GM19240 (cell line): ENCODE results near the gene CD68.

Experiments
- DNase-seq: peaks from one replicate; pipeline ENCODE4 v3.0.0; 2011; ENCODE audit warnings: low spot score; ENCODE audit not compliant: insufficient read length

Gene CD68

DNA sequence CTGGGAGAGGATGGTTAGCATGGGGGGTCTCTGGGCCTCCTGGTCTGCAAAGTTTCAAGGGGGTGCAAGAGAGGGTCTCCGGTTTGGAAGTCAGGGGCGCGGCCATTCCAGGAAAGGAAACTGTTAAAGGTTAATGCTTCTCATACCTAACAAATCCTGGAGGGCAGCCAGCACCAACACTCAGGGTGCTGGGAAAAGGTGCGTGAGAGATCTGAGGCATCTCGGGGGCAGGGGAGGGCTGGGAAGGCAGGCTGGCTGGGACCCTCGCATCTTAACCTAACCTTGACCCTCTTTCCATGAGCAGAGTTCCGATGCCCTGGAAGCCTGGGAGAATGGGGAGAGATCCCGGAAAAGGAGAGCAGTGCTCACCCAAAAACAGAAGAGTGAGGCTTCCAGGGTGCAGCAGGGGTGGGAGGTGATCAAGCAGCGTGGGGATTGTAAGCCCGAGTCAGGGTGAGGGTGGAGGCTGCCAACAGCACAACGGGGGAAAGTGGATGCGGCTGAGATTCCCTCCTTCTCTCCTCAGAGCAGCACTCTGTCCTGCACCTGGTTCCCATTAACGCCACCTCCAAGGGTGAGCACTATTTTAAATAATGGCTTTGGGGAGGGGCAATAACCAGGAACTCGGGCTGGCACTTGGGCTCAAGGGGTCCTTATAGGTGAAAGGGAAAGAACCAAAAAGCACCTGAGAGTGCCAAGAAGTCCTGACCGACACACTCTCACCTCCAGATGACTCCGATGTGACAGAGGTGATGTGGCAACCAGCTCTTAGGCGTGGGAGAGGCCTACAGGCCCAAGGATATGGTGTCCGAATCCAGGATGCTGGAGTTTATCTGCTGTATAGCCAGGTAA is 19.9 kb upstream of the CD68 start:
- no peak for DNase-seq

- DNase-seq: no peak
Measured at GRCh38 chr17:7560172-7561027, 19.0 kb upstream of the CD68 start.

DNA sequence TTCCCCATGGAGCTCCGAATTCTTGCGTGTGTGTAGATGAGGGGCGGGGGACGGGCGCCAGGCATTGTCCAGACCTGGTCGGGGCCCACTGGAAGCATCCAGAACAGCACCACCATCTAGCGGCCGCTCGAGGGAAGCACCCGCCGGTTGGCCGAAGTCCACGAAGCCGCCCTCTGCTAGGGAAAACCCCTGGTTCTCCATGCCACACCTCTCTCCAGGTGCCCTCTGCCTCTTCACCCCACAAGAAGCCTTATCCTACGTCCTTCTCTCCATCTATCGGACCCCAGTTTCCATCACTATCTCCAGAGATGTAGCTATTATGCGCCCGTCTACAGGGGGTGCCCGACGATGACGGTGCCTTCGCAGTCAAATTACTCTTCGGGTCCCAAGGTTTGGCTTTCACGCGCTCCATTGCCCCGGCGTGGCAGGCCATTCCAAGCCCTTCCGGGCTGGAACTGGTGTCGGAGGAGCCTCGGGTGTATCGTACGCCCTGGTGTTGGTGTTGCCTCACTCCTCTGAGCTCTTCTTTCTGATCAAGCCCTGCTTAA is 18.3 kb upstream of the CD68 start:
- peak; percentile 90 for DNase-seq

GRCh38 chr17:7561589-7562207 is 17.7 kb upstream of the CD68 start, which contains the start of gene SENP3:
TSS of gene SENP3 (plus strand) at chr17:7561919. CDS start at chr17:7563077, 1,158 bp downstream.
- DNase-seq: peak; percentile 88

DNA sequence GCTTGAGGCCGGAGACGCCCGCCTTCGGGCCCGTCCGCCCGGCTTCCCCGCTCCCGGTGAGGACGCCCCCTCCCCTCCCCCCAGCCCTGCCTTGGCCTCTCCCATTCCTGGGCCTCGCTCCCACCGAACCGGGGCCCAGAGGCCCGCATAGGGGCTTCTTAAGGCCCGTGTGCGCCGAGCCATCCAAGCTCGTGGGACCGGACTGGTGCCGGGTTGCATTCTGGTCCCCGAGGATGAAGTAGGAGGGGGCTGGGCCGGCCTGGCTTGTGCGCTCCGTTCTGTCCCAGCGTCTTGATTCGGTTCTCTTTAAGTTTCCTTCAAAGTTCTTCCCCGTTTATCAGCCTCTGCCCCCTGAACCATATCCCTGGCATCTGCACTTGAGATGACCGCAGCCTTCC is 17.2 kb upstream of the CD68 start:
- DNase-seq: no peak

GRCh38 chr17:7563115-7563869 is 16.1 kb upstream of the CD68 start:
- DNase-seq: no peak

DNA sequence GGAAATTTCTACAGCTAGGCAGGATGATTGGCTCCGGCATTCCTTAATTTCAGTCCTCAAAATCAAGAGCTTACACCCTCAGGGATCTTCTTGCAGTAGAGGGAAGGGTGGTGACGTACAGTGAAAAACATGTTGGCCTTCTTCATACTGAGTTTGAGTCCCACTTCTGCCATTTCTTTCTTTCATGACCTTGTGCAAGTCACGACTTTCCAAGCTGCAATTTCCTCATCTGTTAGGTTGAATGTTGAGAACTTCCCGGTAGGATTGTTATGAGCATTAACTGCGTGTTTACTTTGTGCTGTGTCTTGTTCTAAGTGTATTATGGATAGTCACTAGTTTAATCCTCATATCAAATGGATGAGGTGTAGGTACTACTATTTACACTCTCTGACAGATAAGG is 9.9 kb upstream of the CD68 start:
- DNase-seq: no peak

GRCh38 chr17:7570351-7570750 is 9.1 kb upstream of the CD68 start:
- no peak for DNase-seq

DNA sequence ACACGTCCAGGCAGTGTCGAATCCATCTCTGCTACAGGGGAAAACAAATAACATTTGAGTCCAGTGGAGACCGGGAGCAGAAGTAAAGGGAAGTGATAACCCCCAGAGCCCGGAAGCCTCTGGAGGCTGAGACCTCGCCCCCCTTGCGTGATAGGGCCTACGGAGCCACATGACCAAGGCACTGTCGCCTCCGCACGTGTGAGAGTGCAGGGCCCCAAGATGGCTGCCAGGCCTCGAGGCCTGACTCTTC is 7.2 kb upstream of the CD68 start:
- DNase-seq: no peak

DNA sequence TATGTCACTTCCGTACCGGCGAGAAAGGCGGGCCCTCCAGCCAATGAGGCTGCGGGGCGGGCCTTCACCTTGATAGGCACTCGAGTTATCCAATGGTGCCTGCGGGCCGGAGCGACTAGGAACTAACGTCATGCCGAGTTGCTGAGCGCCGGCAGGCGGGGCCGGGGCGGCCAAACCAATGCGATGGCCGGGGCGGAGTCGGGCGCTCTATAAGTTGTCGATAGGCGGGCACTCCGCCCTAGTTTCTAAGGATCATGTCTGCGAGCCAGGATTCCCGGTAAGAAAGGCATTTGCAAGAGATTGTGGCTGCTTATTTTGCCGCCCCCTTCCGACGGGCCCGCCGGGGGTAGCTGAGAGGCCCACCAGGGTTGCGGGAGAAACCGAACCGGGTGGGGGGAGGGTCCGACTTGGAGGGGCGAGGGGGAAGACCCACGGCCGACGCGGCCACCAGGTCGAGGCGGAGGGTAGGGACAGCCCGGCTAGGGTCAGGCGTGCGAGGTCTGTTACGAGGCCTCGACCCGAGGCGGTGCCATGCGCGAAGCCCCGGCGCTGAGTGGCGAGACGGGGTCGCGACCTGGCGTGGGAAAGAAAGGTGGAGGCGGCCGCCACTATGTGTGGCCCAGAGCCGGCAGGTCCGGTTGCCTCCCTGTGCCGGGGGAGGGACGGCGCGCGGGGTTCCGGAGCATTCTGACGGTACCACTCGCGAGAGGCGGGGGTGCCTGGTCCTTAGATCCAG is 6.7 kb upstream of the CD68 start:
- DNase-seq: peak; percentile 98

- peak; percentile 65 for DNase-seq
Measured at GRCh38 chr17:7573324-7574080, 5.9 kb upstream of the CD68 start.

DNA sequence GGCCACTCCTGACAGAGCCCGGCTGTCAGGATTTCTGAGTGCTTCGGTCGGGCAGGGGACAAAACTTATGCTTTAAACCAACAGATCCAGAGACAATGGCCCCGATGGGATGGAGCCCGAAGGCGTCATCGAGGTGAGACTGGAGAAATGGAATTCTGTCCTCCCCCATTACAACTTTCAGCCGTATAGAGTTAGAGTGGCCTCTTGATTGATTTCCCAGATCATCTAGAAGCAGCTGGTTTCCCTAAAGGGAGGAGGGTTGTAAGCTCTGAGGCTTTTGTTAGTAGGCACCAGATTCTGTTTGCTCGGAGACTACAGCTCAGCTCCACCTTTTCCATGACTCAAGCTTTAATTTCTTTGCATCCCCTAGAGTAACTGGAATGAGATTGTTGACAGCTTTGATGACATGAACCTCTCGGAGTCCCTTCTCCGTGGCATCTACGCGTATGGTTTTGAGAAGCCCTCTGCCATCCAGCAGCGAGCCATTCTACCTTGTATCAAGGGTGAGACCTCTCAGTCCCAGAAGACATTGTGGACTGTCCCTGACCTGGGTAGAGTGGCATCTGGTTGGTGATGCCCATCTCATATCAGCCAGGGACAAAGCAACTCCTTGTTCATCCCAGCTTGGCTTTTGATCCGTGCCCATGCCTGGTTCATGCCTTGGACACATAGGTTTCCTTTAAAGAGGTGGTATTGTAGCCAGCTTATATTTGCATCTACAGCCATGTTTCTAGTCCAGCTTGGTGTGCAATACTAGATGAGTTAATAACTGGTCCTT is 5.1 kb upstream of the CD68 start:
- no peak for DNase-seq

GRCh38 chr17:7575481-7575883 is 4.0 kb upstream of the CD68 start:
- no peak for DNase-seq

DNA sequence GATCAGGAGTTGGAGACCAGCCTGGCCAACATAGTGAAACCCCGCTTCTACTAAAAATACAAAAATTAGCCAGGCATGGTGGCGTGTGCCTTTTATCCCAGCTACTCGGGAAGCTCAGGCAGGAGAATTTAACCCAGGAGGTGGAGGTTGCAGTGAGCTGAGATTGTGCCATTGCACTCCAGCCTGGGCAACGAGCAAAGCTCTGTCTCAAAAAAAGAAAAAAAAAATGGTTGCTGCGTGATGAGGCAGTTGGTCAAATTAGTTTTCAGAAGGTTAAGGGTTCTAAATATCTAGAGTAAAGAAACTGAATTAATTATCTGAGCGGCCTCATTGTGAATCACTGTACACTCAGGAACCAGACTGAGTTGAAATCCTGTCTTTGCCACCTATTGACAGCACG is 3.5 kb upstream of the CD68 start:
- DNase-seq: no peak

DNA sequence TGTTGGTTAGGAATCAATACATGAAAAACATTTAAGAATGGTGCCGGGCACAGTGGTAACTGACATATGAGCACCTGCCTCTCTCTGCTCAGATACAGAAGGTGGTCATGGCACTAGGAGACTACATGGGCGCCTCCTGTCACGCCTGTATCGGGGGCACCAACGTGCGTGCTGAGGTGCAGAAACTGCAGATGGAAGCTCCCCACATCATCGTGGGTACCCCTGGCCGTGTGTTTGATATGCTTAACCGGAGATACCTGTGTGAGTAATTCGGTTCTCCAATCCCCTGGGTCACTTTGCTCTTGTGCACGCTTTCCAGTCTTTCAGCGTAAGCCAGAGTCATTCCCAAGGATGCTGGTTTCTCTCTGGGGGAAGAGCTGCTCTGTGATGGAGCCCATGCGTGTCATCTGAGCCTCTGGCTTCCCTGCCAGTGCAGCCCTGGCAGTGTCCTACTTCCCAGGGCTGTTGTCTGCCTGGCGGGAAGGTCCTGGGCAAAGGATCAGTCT is 3.0 kb upstream of the CD68 start:
- DNase-seq: no peak

- DNase-seq: no peak
Measured at GRCh38 chr17:7577327-7578199, 1.9 kb upstream of the CD68 start.

- DNase-seq: no peak
Measured at GRCh38 chr17:7579834-7580603, 581 bp downstream of the CD68 start.
